OCI-LY1 (cell line): ENCODE measurements around the gene TEX26.

Experiments
- H2AFZ ChIP-seq: fragments of 200-600 bp; sonication (generic), shearing (Covaris generic); 2 replicates; pipeline ENCODE4 v1.6.0; 2014; ENCODE audit warnings: antibody characterized with exemption, mild to moderate bottlenecking, low read length
- H3F3A ChIP-seq: fragments of 200-600 bp; sonication (generic), shearing (Covaris generic); 2 replicates; pipeline ENCODE4 v1.6.0; 2014; ENCODE audit warnings: mild to moderate bottlenecking, antibody characterized with exemption, low read length, moderate library complexity; ENCODE audit not compliant: insufficient read depth
- H3K27ac ChIP-seq: fragments of 200-600 bp; sonication (generic); 2 replicates; pipeline ENCODE4 v1.5.1; 2014; ENCODE audit warnings: low read length, mixed run types, mild to moderate bottlenecking, low read depth; ENCODE audit not compliant: poor library complexity, severe bottlenecking
- H3K27me3 ChIP-seq: fragments of 200-600 bp; sonication (generic); 2 replicates; pipeline ENCODE4 v1.6.0; 2014; ENCODE audit warnings: antibody characterized with exemption, mild to moderate bottlenecking, low read length, moderate library complexity; ENCODE audit not compliant: insufficient read depth
- H3K36me3 ChIP-seq: fragments of 200-600 bp; sonication (generic); 2 replicates; pipeline ENCODE4 v1.6.1; 2014; ENCODE audit warnings: mild to moderate bottlenecking, antibody characterized with exemption, low read length, moderate library complexity, mixed read lengths; ENCODE audit not compliant: insufficient read depth
- H3K4me1 ChIP-seq: fragments of 200-600 bp; sonication (generic); 2 replicates; pipeline ENCODE4 v1.5.1; 2014; ENCODE audit warnings: mild to moderate bottlenecking, low read length, moderate library complexity; ENCODE audit not compliant: insufficient read depth, severe bottlenecking
- H3K4me2 ChIP-seq: fragments of 200-600 bp; sonication (generic), shearing (Covaris generic); 2 replicates; pipeline ENCODE4 v1.6.1; 2014; ENCODE audit warnings: low read length
- H3K4me3 ChIP-seq: fragments of 200-600 bp; sonication (generic); 2 replicates; pipeline ENCODE4 v1.5.1; 2014; ENCODE audit warnings: low read length, low read depth, mild to moderate bottlenecking, mixed read lengths; ENCODE audit not compliant: poor library complexity, severe bottlenecking
- H3K79me2 ChIP-seq: fragments of 200-600 bp; shearing (Covaris generic); 2 replicates; pipeline ENCODE4 v1.6.1; 2016; ENCODE audit warnings: mixed run types, low read length, mixed read lengths; ENCODE audit not compliant: insufficient read depth
- H3K9ac ChIP-seq: fragments of 200-600 bp; sonication (generic), shearing (Covaris generic); 2 replicates; pipeline ENCODE4 v1.6.1; 2014; ENCODE audit warnings: mild to moderate bottlenecking, low read length, mixed read lengths
- H3K9me2 ChIP-seq: fragments of 200-600 bp; sonication (generic), shearing (Covaris generic); 2 replicates; pipeline ENCODE4 v1.6.1; 2014; ENCODE audit warnings: low read depth, mild to moderate bottlenecking, low read length, mixed read lengths
- H3K9me3 ChIP-seq: fragments of 200-600 bp; shearing (Covaris generic); 2 replicates; pipeline ENCODE4 v1.6.1; 2014; ENCODE audit warnings: low read length, mixed read lengths
- H4K20me1 ChIP-seq: fragments of 200-600 bp; sonication (generic), shearing (Covaris generic); 2 replicates; pipeline ENCODE4 v1.6.0; 2016; ENCODE audit warnings: mild to moderate bottlenecking, low read length; ENCODE audit not compliant: insufficient read depth
- CTCF ChIP-seq: fragments of 200-600 bp; sonication (generic), shearing (Covaris generic); IDR thresholded peaks from 2 replicates; pipeline ENCODE4 v1.5.1; 2017; ENCODE audit warnings: mild to moderate bottlenecking, antibody characterized with exemption, low read length, moderate library complexity, mixed read lengths
- EZH2 ChIP-seq: fragments of 200-600 bp; sonication (generic), shearing (Covaris generic); IDR thresholded peaks from 2 replicates; pipeline ENCODE4 v1.8.0; 2017; ENCODE audit warnings: borderline replicate concordance, mixed run types, mild to moderate bottlenecking, antibody characterized with exemption, low read length, moderate library complexity, mixed read lengths

Gene TEX26

GRCh38 chr13:30889196-30889690 lies 43.2 kb upstream of the TEX26 start:
- Histone ChIP-seq H3K36me3 (no peaks in the 10 kb centered on the region), H3K9me2 (no peaks in the 10 kb centered on the region)

DNA sequence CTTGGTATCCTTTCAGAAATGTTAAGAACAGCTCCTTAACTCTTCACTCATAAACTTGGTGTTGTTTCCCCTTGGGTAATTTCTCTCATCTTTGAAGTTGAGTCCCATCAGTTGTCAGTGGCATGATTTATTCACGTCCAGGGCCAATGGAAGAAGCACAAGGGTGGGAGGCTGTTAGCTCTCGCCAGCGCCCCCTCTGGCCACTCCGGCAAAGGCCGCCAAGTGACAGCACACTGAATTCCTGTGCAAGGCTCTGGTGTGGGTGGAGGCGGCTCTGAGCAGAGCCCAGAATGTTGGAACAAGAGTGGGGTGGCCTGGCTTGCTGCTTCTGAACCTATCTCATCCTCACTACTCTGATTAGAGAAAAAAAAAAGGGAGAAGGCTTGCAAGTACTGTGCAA lies 39.5 kb upstream of the TEX26 start:
- Histone ChIP-seq H3K27ac (no peak overlapping the region), H2AFZ (no peak overlapping the region), H3K27me3 (no peaks in the 10 kb centered on the region), H3K36me3 (no peaks in the 10 kb centered on the region), H3K9ac (no peak overlapping the region), H4K20me1 (no peaks in the 10 kb centered on the region), H3K4me3 (no peak overlapping the region), H3F3A (no peaks in the 10 kb centered on the region), H3K9me2 (no peaks in the 10 kb centered on the region), H3K79me2 (no peaks in the 10 kb centered on the region), H3K4me1 (no peaks in the 10 kb centered on the region), H3K4me2 (no peak overlapping the region), H3K9me3 (no peaks in the 10 kb centered on the region)
- TF ChIP-seq CTCF: peak; percentile 61
- TF ChIP-seq EZH2: no peak

More at GRCh38 chr13:30889196-30889690, 43.2 kb upstream of the TEX26 start:
- H3K4me1 ChIP-seq: no peaks in the 10 kb centered on the region
- no peak overlapping the region for H3K9ac ChIP-seq
- no peaks in the 10 kb centered on the region for H3K27me3 ChIP-seq
- H3F3A ChIP-seq: no peaks in the 10 kb centered on the region
- H4K20me1 ChIP-seq: no peaks in the 10 kb centered on the region
- H3K27ac ChIP-seq: no peak overlapping the region
- H2AFZ ChIP-seq: no peak overlapping the region
- no peak overlapping the region for H3K4me3 ChIP-seq
- no peaks in the 10 kb centered on the region for H3K79me2 ChIP-seq
- H3K4me2 ChIP-seq: no peak overlapping the region
- TF ChIP-seq EZH2 (no peak), CTCF (no peak)
- H3K9me3 ChIP-seq: no peaks in the 10 kb centered on the region

- no peak for TF ChIP-seq EZH2
- no peak for TF ChIP-seq CTCF
- Histone ChIP-seq H2AFZ (no peak overlapping the region), H3K27ac (no peak overlapping the region)
These were observed 36.7 kb upstream of the TEX26 start for GRCh38 chr13:30895773-30896172.

More at GRCh38 chr13:30895773-30896172, 36.7 kb upstream of the TEX26 start:
- H3K4me2 ChIP-seq: no peak overlapping the region
- H3K4me3 ChIP-seq: no peak overlapping the region
- no peaks in the 10 kb centered on the region for H3K79me2 ChIP-seq
- no peaks in the 10 kb centered on the region for H3K36me3 ChIP-seq
- H4K20me1 ChIP-seq: no peaks in the 10 kb centered on the region
- H3K4me1 ChIP-seq: no peaks in the 10 kb centered on the region
- no peaks in the 10 kb centered on the region for H3K9me3 ChIP-seq
- H3K9ac ChIP-seq: no peak overlapping the region
- no peaks in the 10 kb centered on the region for H3K9me2 ChIP-seq
- no peaks in the 10 kb centered on the region for H3F3A ChIP-seq
- no peaks in the 10 kb centered on the region for H3K27me3 ChIP-seq
